HG03432 (cell line): Measurements from ENCODE around the gene POLR3F.
A peak's percentile ranks its signal among the peaks of the same experiment; 100 is the strongest.
"Not testable (repeated sequence)": the region's sequence is repeated elsewhere in the genome, so short reads cannot be mapped to it uniquely, and the experiment has no call there.

ENCODE experiments used
- ATAC-seq: cut with Tn5 transposase; IDR thresholded peaks from one replicate; pipeline ENCODE4 v1.9.1; 2021; ENCODE audit warnings: mild to moderate bottlenecking, moderate library complexity; ENCODE audit not compliant: unreplicated experiment

POLR3F gene

GRCh38 chr20:18504479-18505060 is 37.4 kb downstream of the POLR3F start:
- ATAC-seq, result no peak

GRCh38 chr20:18506744-18507143 is 39.6 kb downstream of the POLR3F start:
- ATAC-seq, result no peak

- peak; percentile 94 for ATAC-seq
Observed at GRCh38 chr20:18507218-18508191, 40.3 kb downstream of the POLR3F start, which contains the start of gene SEC23B. SEC23B (plus strand) TSS chr20:18507940; CDS start chr20:18510836, 2,896 bp downstream.

GRCh38 chr20:18511571-18511970 is 44.4 kb downstream of the POLR3F start:
- ATAC-seq, result no peak

- ATAC-seq, result no peak
Observed at GRCh38 chr20:18513208-18513607, 46.0 kb downstream of the POLR3F start.

GRCh38 chr20:18514127-18514526 is 46.9 kb downstream of the POLR3F start:
- ATAC-seq, result no peak

- no peak for ATAC-seq
Observed at GRCh38 chr20:18515973-18516372, 48.8 kb downstream of the POLR3F start.

- not testable (repeated sequence) for ATAC-seq
Observed at GRCh38 chr20:18522066-18522465, 54.9 kb downstream of the POLR3F start.

GRCh38 chr20:18523066-18523465 is 55.9 kb downstream of the POLR3F start:
- no peak for ATAC-seq

GRCh38 chr20:18524646-18525045 is 57.5 kb downstream of the POLR3F start:
- ATAC-seq, result no peak

GRCh38 chr20:18526761-18527160 is 59.6 kb downstream of the POLR3F start:
- ATAC-seq, result not testable (repeated sequence)

GRCh38 chr20:18527339-18527738 is 60.1 kb downstream of the POLR3F start:
- ATAC-seq, result no peak

- ATAC-seq, result no peak
Observed at GRCh38 chr20:18527836-18528235, 60.6 kb downstream of the POLR3F start.

- no peak for ATAC-seq
Observed at GRCh38 chr20:18529041-18529440, 61.9 kb downstream of the POLR3F start.

GRCh38 chr20:18532626-18533025 is 65.4 kb downstream of the POLR3F start:
- ATAC-seq, result no peak

- ATAC-seq, result no peak
Observed at GRCh38 chr20:18533491-18533890, 66.3 kb downstream of the POLR3F start.

- no peak for ATAC-seq
Observed at GRCh38 chr20:18533978-18534644, 66.9 kb downstream of the POLR3F start.
